ENCODE data around the gene PSMD1. TPM values are rescaled to one million over a fixed set of nuclear protein-coding genes. Genes with fewer than 3 reads are reported as not detected.

PSMD1 gene
- total RNA-seq, 3 donors from 2014 or later (not counting 1 experiment from before 2014, with no cell fraction given) = 44.1 to 54.9 (median 49.7) TPM

DNA sequence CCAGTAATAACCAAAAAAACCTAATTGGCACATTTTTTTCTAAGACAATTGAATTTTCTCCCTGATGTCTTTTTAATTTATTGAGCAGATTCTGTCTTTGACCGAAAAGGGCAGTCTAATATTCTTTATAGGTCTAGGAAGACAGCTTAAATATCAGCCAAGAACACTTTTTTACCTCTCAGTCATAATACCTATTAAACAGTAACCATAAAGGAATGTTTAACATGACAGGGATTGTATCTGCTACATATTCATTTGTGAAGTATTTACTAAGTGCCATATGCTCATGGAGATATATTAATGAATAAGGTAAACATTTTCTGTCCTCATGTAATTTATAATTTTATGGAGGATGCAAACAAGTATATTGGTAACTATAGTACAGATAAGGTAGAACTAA, 71.3 kb downstream of the PSMD1 start:
- no peak overlapping the region for H3K4me3 ChIP-seq (ENCODE audit: low read length)
- Mint-ChIP-seq H3K27ac (no peak overlapping the region), H3K27me3 (ENCODE audit: low read depth in 2 of 2) (no peaks in the 10 kb centered on the region), H3K36me3 (no peaks in the 10 kb centered on the region), H3K4me1 (peaks cover 29 to 45% of the 10 kb centered on the region in 2 donors), H3K9me3 (no peaks in the 10 kb centered on the region), H3K4me3 (no peak overlapping the region)
- H3K9me3 ChIP-seq (ENCODE audit: control insufficient read depth, insufficient read depth, low read length) = no peaks in the 10 kb centered on the region
- 100% methylated on average over 1 of the region's 1 CpG for WGBS (ENCODE audit: insufficient coverage)
- DNase-seq (no peak), ATAC-seq (no peak)
- no peaks in the 10 kb centered on the region for H3K27me3 ChIP-seq (ENCODE audit: control insufficient read depth, insufficient read depth, low read length)
- no peak overlapping the region for H3K27ac ChIP-seq (ENCODE audit: low read length)
- TF ChIP-seq, protein P1, sequence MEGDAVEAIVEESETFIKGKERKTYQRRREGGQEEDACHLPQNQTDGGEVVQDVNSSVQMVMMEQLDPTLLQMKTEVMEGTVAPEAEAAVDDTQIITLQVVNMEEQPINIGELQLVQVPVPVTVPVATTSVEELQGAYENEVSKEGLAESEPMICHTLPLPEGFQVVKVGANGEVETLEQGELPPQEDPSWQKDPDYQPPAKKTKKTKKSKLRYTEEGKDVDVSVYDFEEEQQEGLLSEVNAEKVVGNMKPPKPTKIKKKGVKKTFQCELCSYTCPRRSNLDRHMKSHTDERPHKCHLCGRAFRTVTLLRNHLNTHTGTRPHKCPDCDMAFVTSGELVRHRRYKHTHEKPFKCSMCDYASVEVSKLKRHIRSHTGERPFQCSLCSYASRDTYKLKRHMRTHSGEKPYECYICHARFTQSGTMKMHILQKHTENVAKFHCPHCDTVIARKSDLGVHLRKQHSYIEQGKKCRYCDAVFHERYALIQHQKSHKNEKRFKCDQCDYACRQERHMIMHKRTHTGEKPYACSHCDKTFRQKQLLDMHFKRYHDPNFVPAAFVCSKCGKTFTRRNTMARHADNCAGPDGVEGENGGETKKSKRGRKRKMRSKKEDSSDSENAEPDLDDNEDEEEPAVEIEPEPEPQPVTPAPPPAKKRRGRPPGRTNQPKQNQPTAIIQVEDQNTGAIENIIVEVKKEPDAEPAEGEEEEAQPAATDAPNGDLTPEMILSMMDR (IDR thresholded peaks at IDR 0.05) = no peak
- no peaks in the 10 kb centered on the region for H3K4me1 ChIP-seq (ENCODE audit: control insufficient read depth, insufficient read depth, low read length)
- no peaks in the 10 kb centered on the region for H3K36me3 ChIP-seq (ENCODE audit: control insufficient read depth, insufficient read depth, low read length)
- intact Hi-C loops (cut with micrococcal nuclease) = no loop called here

- H3K4me3 Mint-ChIP-seq = no peak overlapping the region
- ATAC-seq (no peak), DNase-seq (no peak)
- Histone ChIP-seq H3K4me3 (ENCODE audit: low read length) (no peak overlapping the region), H3K36me3 (ENCODE audit: control insufficient read depth, insufficient read depth, low read length) (no peaks in the 10 kb centered on the region), H3K4me1 (ENCODE audit: control insufficient read depth, insufficient read depth, low read length) (no peaks in the 10 kb centered on the region), H3K27me3 (ENCODE audit: control insufficient read depth, insufficient read depth, low read length) (no peaks in the 10 kb centered on the region), H3K27ac (ENCODE audit: low read length) (no peak overlapping the region), H3K9me3 (ENCODE audit: control insufficient read depth, insufficient read depth, low read length) (no peaks in the 10 kb centered on the region)
- TF ChIP-seq, protein P1 (IDR thresholded peaks at IDR 0.05) = no peak
- H3K27ac Mint-ChIP-seq = no peak overlapping the region
- no peaks in the 10 kb centered on the region for H3K36me3 Mint-ChIP-seq
- no peaks in the 10 kb centered on the region for H3K9me3 Mint-ChIP-seq
- H3K4me1 Mint-ChIP-seq = peaks cover 26 to 40% of the 10 kb centered on the region in 2 donors
- intact Hi-C loops (cut with micrococcal nuclease) = no loop called here
- H3K27me3 Mint-ChIP-seq (ENCODE audit: low read depth in 2 of 2) = no peaks in the 10 kb centered on the region
Measured at GRCh38 chr2:231128541-231128940, 71.9 kb downstream of the PSMD1 start.

- DNase-seq (no peak), ATAC-seq (no peak)
- H3K27ac Mint-ChIP-seq = no peak overlapping the region
- peaks cover 21 to 35% of the 10 kb centered on the region in 2 donors for H3K4me1 Mint-ChIP-seq
- H3K27me3 ChIP-seq (ENCODE audit: control insufficient read depth, insufficient read depth, low read length) = no peaks in the 10 kb centered on the region
- H3K36me3 ChIP-seq (ENCODE audit: control insufficient read depth, insufficient read depth, low read length) = no peaks in the 10 kb centered on the region
- H3K36me3 Mint-ChIP-seq = no peaks in the 10 kb centered on the region
- no peaks in the 10 kb centered on the region for H3K9me3 ChIP-seq (ENCODE audit: control insufficient read depth, insufficient read depth, low read length)
- H3K4me3 ChIP-seq (ENCODE audit: low read length) = no peak overlapping the region
- no peaks in the 10 kb centered on the region for H3K27me3 Mint-ChIP-seq (ENCODE audit: low read depth in 2 of 2)
- no CpG with 5 or more reads among the region's 1 CpG for WGBS (ENCODE audit: insufficient coverage)
- H3K27ac ChIP-seq (ENCODE audit: low read length) = no peak overlapping the region
- TF ChIP-seq, protein P1 (IDR thresholded peaks at IDR 0.05) = no peak
- H3K9me3 Mint-ChIP-seq = no peaks in the 10 kb centered on the region
- intact Hi-C loops (cut with micrococcal nuclease) = no loop called here
- H3K4me1 ChIP-seq (ENCODE audit: control insufficient read depth, insufficient read depth, low read length) = no peaks in the 10 kb centered on the region
- no peak overlapping the region for H3K4me3 Mint-ChIP-seq
Measured at GRCh38 chr2:231129216-231129615, 72.5 kb downstream of the PSMD1 start.

- Mint-ChIP-seq H3K27me3 (ENCODE audit: low read depth in 2 of 2) (no peaks in the 10 kb centered on the region), H3K4me1 (peaks cover 15 to 28% of the 10 kb centered on the region in 2 donors), H3K36me3 (no peaks in the 10 kb centered on the region), H3K9me3 (no peaks in the 10 kb centered on the region), H3K4me3 (no peak overlapping the region), H3K27ac (no peak overlapping the region)
- ATAC-seq = no peak
- WGBS (ENCODE audit: insufficient coverage) = 94% methylated on average over 6 of the region's 6 CpGs
- intact Hi-C loops (cut with micrococcal nuclease) = no loop called here
- no peaks in the 10 kb centered on the region for H3K27me3 ChIP-seq (ENCODE audit: control insufficient read depth, insufficient read depth, low read length)
- H3K36me3 ChIP-seq (ENCODE audit: control insufficient read depth, insufficient read depth, low read length) = no peaks in the 10 kb centered on the region
- H3K9me3 ChIP-seq (ENCODE audit: control insufficient read depth, insufficient read depth, low read length) = no peaks in the 10 kb centered on the region
- no peak overlapping the region for H3K4me3 ChIP-seq (ENCODE audit: low read length)
- H3K4me1 ChIP-seq (ENCODE audit: control insufficient read depth, insufficient read depth, low read length) = no peaks in the 10 kb centered on the region
- no peak for DNase-seq
- TF ChIP-seq, protein P1 (IDR thresholded peaks at IDR 0.05) = no peak
- no peak overlapping the region for H3K27ac ChIP-seq (ENCODE audit: low read length)
Measured at GRCh38 chr2:231130336-231131056, 73.8 kb downstream of the PSMD1 start.

Measured in natural killer cell (primary cell).